ENCODE measurements around the gene YIPF6.
"Not testable (repeated sequence)": the region's sequence is repeated elsewhere in the genome, so short reads cannot be mapped to it uniquely, and the experiment has no call there.

Gene YIPF6

GRCh38 chrX:68498508-68499379 is at the start of gene YIPF6:
TSS of gene YIPF6 (plus strand) at chrX:68499051. CDS start at chrX:68499067, 16 bp downstream.
- peak; percentile 56 for DNase-seq (ENCODE audit: low read depth)

- DNase-seq (ENCODE audit: low read depth), result no peak
These were observed 47.1 kb upstream of the YIPF6 start for GRCh38 chrX:68451720-68452119.

DNA sequence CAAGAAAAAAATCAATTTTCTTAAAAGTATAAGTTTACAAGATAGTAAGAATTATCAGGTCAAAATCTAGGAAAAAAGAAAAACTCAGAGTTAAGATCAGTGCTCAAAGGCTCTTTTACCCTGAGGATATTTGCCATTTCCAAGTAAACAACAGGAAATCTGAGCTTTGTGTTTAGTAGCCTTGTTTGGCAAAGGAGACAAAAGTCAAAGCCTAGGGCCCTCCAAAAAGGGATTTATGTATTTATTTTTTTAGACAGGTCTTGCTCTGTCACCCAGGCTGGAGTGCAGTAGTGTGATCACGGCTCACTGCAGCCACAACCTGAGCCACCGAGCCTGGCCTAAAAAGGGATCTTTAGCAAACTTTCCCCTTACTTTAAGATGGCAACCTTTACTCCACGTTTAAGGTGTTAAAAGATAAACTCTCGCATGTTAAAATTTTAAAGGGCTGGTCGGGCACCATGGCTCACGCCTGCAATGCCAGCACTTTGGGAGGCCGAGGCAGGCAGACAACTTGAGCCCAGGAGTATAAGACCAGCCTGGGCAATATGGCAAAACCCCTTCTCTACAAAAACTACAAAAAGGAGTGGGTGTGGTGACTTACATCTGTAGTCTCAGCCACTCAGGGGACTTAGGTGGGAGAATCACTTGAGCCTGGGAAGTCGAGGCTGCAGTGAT is 44.2 kb upstream of the YIPF6 start:
- DNase-seq (ENCODE audit: low read depth), result no peak

- no peak for DNase-seq (ENCODE audit: low read depth)
These were observed 43.7 kb upstream of the YIPF6 start for GRCh38 chrX:68455151-68455510.

- no peak for DNase-seq (ENCODE audit: low read depth)
These were observed 37.8 kb upstream of the YIPF6 start for GRCh38 chrX:68461093-68461492.

GRCh38 chrX:68461576-68461975 is 37.3 kb upstream of the YIPF6 start:
- DNase-seq (ENCODE audit: low read depth), result no peak

GRCh38 chrX:68462197-68462596 is 36.7 kb upstream of the YIPF6 start:
- DNase-seq (ENCODE audit: low read depth), result no peak

- DNase-seq (ENCODE audit: low read depth), result peak; percentile 7
These were observed 36.2 kb upstream of the YIPF6 start for GRCh38 chrX:68462653-68463052.

- no peak for DNase-seq (ENCODE audit: low read depth)
These were observed 35.0 kb upstream of the YIPF6 start for GRCh38 chrX:68463880-68464279.

- no peak for DNase-seq (ENCODE audit: low read depth)
These were observed 34.1 kb upstream of the YIPF6 start for GRCh38 chrX:68464796-68465195.

DNA sequence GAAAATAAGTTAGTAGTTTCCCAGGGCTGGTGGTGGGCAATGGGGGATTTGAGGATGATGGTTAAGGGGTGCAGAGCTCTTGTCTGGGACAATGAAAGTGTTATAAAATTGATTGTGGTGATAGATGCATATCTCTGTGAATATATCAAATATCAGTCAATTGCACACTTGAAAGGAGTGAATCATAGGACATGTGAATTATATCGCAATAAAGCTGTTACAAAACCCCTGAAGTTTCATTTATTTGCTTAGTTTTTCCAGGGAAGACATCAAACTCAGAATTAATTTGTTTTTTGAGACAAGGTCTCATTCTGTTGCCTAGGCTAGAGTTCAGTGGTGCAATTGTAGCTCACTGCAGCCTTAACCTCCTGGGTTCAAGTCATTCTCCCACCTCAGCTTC is 17.9 kb upstream of the YIPF6 start:
- DNase-seq (ENCODE audit: low read depth), result no peak

- DNase-seq (ENCODE audit: low read depth), result not testable (repeated sequence)
These were observed 12.7 kb upstream of the YIPF6 start for GRCh38 chrX:68486198-68486597.

GRCh38 chrX:68487254-68487653 is 11.6 kb upstream of the YIPF6 start:
- no peak for DNase-seq (ENCODE audit: low read depth)

DNA sequence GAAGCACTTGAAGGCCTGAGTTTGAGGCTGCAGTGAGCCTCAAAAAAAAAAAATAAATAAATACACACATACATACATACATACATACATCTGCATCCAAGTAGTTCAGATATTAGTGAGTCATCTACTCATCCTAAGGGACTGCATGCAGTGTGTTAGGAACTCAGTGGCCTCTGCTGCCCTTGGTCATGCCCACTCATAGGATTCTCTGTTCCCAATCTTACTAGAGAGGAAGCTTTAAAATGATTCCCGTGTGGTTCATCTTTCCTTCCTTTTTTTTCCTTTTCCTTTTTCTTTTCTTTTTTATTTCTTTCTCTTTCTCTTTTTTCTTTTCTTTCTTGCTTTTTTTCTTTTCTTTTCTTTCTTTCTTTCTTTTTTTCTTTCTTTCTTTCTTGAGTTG is 10.9 kb upstream of the YIPF6 start:
- DNase-seq (ENCODE audit: low read depth), result no peak

- DNase-seq (ENCODE audit: low read depth), result no peak
These were observed 10.2 kb upstream of the YIPF6 start for GRCh38 chrX:68488657-68489056.

- no peak for DNase-seq (ENCODE audit: low read depth)
These were observed 8.2 kb upstream of the YIPF6 start for GRCh38 chrX:68490644-68491043.

GRCh38 chrX:68492583-68492982 is 6.3 kb upstream of the YIPF6 start:
- DNase-seq (ENCODE audit: low read depth), result no peak

GRCh38 chrX:68493776-68494175 is 5.1 kb upstream of the YIPF6 start:
- not testable (repeated sequence) for DNase-seq (ENCODE audit: low read depth)

- no peak for DNase-seq (ENCODE audit: low read depth)
These were observed 775 bp upstream of the YIPF6 start for GRCh38 chrX:68498044-68498507.

DNA sequence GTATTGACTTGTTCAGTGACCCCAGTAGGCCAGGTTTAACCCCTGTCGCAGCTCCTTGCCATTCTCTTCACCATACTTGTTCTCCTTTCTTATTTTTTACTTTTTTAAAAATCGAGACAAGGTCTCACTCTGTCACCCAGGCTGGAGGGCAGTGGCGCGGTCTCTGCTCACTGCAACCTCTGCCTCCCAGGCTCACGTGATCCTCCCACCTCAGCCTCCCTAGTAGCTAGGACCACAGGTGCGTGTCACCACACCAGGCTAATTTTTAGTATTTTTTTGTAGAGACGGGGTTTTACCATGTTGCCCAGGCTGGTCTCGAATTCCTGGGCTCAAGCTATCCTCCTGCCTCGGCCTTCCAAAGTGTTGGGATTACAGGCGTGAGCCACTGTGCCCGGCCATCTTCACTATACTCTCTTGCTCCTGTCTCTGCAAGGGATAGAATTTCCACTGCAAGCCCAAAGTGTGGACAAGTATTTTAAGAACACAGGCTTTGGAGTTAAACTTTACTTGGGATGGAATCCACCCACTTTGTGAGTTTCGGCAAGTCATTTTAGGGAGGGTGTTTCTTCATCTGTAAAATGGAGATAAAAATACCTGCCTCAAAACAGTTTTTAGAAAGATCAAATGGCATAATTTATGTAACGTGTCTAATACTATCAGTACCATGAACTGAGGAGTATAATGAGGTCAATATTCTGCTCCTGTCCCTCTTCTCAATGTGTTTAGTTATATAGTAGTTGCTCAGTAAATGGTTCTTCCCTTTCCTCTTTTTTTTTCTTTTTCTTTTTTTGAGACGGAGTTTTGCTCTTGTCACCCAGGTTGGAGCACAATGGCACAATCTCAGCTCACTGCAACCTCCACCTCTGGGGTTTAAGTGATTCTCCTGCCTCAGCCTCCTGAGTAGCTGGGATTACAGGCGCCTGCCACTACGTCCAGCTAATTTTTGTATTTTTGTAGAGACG is 973 bp downstream of the YIPF6 start:
- DNase-seq (ENCODE audit: low read depth), result no peak

- DNase-seq (ENCODE audit: low read depth), result peak; percentile 40
These were observed 5.2 kb downstream of the YIPF6 start for GRCh38 chrX:68503836-68504636.

Data from activated T-cell treated with anti-CD3 and anti-CD28 coated beads for 24 hours (primary cell).